SK-N-SH (cell line): ENCODE data around the gene DGKI.

Source experiments
- CHD2 ChIP-seq: fragments of 150-350 bp; IDR thresholded peaks from 2 replicates; pipeline ENCODE4 v1.6.1; 2018; ENCODE audit warnings: low read length; ENCODE audit not compliant: partially characterized antibody
- ELF1 ChIP-seq: IDR thresholded peaks from 2 replicates; pipeline ENCODE4 v1.4.0; 2012
- IRF3 ChIP-seq: fragments of 150-350 bp; IDR thresholded peaks from 2 replicates; pipeline ENCODE4 v1.6.1; 2016; ENCODE audit warnings: mild to moderate bottlenecking, low read depth, low read length
- JUND ChIP-seq: IDR thresholded peaks from 2 replicates; pipeline ENCODE4 v1.4.0; 2012
- MAX ChIP-seq: IDR thresholded peaks from 2 replicates; pipeline ENCODE4 v1.4.0; 2012; ENCODE audit warnings: low read depth
- NRF1 ChIP-seq: IDR thresholded peaks from 2 replicates; pipeline ENCODE4 v1.6.1; 2012; ENCODE audit warnings: low read depth, mild to moderate bottlenecking, low read length
- POLR2AphosphoS5 ChIP-seq: IDR thresholded peaks from 2 replicates; pipeline ENCODE4 v1.6.1; 2012; ENCODE audit warnings: low read depth, low read length
- RAD21 ChIP-seq: IDR thresholded peaks from 2 replicates; pipeline ENCODE4 v1.6.1; 2012; ENCODE audit warnings: mild to moderate bottlenecking, low read length
- RCOR1 ChIP-seq: fragments of 150-350 bp; IDR thresholded peaks from 2 replicates; pipeline ENCODE4 v1.6.1; 2017; ENCODE audit warnings: antibody characterized with exemption, low read length
- TF ChIP-seq, protein P1 (sequence below): fragments of 200-600 bp; sonication (generic); IDR thresholded peaks from 2 replicates; pipeline ENCODE4 v1.6.1; 2017; ENCODE audit warnings: antibody characterized with exemption, mild to moderate bottlenecking, moderate library complexity
- TF ChIP-seq, protein P2 (sequence below): fragments of 150-350 bp; IDR thresholded peaks from 2 replicates; pipeline ENCODE4 v1.6.1; 2017; ENCODE audit warnings: antibody characterized with exemption, low read length, low read depth, borderline replicate concordance

DNA sequence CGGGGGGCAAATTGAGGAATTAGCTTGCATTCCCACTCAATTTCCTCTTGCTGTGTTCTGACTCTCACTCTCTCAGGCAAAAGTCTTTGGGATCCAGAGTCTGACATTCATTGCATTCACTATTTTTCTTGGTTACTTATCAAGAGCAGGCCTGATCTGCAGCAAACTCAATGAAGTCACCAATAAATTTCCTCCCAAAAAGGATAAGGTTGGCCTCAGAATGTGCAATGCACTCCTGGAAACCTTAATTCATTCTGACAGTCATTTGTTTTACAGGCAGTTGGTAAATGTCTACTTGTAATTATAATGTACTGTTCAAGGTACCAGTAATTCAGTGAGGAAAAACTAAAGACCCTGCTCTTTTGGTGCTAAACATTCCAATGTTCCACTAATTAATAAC lies 6.3 kb upstream of the DGKI start:
- TF ChIP-seq RAD21, result no peak
- no peak for TF ChIP-seq MAX
- TF ChIP-seq, protein P1, sequence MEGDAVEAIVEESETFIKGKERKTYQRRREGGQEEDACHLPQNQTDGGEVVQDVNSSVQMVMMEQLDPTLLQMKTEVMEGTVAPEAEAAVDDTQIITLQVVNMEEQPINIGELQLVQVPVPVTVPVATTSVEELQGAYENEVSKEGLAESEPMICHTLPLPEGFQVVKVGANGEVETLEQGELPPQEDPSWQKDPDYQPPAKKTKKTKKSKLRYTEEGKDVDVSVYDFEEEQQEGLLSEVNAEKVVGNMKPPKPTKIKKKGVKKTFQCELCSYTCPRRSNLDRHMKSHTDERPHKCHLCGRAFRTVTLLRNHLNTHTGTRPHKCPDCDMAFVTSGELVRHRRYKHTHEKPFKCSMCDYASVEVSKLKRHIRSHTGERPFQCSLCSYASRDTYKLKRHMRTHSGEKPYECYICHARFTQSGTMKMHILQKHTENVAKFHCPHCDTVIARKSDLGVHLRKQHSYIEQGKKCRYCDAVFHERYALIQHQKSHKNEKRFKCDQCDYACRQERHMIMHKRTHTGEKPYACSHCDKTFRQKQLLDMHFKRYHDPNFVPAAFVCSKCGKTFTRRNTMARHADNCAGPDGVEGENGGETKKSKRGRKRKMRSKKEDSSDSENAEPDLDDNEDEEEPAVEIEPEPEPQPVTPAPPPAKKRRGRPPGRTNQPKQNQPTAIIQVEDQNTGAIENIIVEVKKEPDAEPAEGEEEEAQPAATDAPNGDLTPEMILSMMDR, result no peak
- no peak for TF ChIP-seq RCOR1
- no peak for TF ChIP-seq CHD2
- TF ChIP-seq IRF3, result no peak
- TF ChIP-seq ELF1, result no peak
- TF ChIP-seq JUND, result no peak
- TF ChIP-seq, protein P2, sequence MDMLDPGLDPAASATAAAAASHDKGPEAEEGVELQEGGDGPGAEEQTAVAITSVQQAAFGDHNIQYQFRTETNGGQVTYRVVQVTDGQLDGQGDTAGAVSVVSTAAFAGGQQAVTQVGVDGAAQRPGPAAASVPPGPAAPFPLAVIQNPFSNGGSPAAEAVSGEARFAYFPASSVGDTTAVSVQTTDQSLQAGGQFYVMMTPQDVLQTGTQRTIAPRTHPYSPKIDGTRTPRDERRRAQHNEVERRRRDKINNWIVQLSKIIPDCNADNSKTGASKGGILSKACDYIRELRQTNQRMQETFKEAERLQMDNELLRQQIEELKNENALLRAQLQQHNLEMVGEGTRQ, result no peak
- TF ChIP-seq POLR2AphosphoS5, result no peak
- no peak for TF ChIP-seq NRF1
